GM19043 (cell line): ENCODE data around the gene HMGN4.
"Not testable (repeated sequence)": the region's sequence is repeated elsewhere in the genome, so short reads cannot be mapped to it uniquely, and the experiment has no call there.

ENCODE experiments used
- ATAC-seq: cut with Tn5 transposase; IDR thresholded peaks from one replicate; pipeline ENCODE4 v1.9.1; 2021; ENCODE audit warnings: low read depth; ENCODE audit not compliant: unreplicated experiment

Gene HMGN4

GRCh38 chr6:26537846-26538571 is at the start of gene HMGN4:
TSS of gene HMGN4 (plus strand) at chr6:26538366. CDS start at chr6:26545207, 6,841 bp downstream.
- ATAC-seq: peak; percentile 46

- no peak for ATAC-seq
These were observed 47.9 kb upstream of the HMGN4 start for GRCh38 chr6:26489996-26490964.

GRCh38 chr6:26491604-26492003 is 46.6 kb upstream of the HMGN4 start:
- ATAC-seq: no peak

- no peak for ATAC-seq
These were observed 44.9 kb upstream of the HMGN4 start for GRCh38 chr6:26493258-26493657.

GRCh38 chr6:26494117-26494516 is 44.0 kb upstream of the HMGN4 start:
- ATAC-seq: no peak

- ATAC-seq: no peak
These were observed 42.9 kb upstream of the HMGN4 start for GRCh38 chr6:26495281-26495680.

- ATAC-seq: no peak
These were observed 40.6 kb upstream of the HMGN4 start for GRCh38 chr6:26497610-26498009.

GRCh38 chr6:26500102-26500501 is 38.1 kb upstream of the HMGN4 start, which contains the start of gene BTN1A1:
TSS of gene BTN1A1 (plus strand) at chr6:26500303. CDS start at chr6:26501287, 984 bp downstream.
- ATAC-seq: no peak

GRCh38 chr6:26501482-26501986 is 36.6 kb upstream of the HMGN4 start:
- no peak for ATAC-seq

GRCh38 chr6:26502165-26502564 is 36.0 kb upstream of the HMGN4 start:
- no peak for ATAC-seq

- ATAC-seq: no peak
These were observed 35.5 kb upstream of the HMGN4 start for GRCh38 chr6:26502626-26503025.

GRCh38 chr6:26507658-26508057 is 30.5 kb upstream of the HMGN4 start:
- ATAC-seq: no peak

- not testable (repeated sequence) for ATAC-seq
These were observed 27.1 kb upstream of the HMGN4 start for GRCh38 chr6:26511033-26511432.

- no peak for ATAC-seq
These were observed 23.2 kb upstream of the HMGN4 start for GRCh38 chr6:26514984-26515383.

GRCh38 chr6:26516481-26517427 is 21.4 kb upstream of the HMGN4 start:
- no peak for ATAC-seq

- ATAC-seq: no peak
These were observed 18.8 kb upstream of the HMGN4 start for GRCh38 chr6:26519359-26519758.

- ATAC-seq: peak; percentile 28
These were observed 17.8 kb upstream of the HMGN4 start for GRCh38 chr6:26520237-26520849.

GRCh38 chr6:26520850-26521599 is 17.1 kb upstream of the HMGN4 start:
- ATAC-seq: peak; percentile 28
